HEK293 (cell line): ENCODE data around the gene SRSF2.
A peak's percentile ranks its signal among the peaks of the same experiment; 100 is the strongest.

Source experiments
- BCL11B ChIP-seq: fragments of 450-650 bp; formaldehyde crosslinking; IDR thresholded peaks from 2 replicates; pipeline ENCODE4 v1.5.1; 2016; ENCODE audit warnings: low read depth, missing biosample characterization, missing genetic modification characterization
- KLF1 ChIP-seq: fragments of 450-650 bp; formaldehyde crosslinking; IDR thresholded peaks from 2 replicates; pipeline ENCODE4 v1.5.1; 2016; ENCODE audit warnings: missing biosample characterization, missing genetic modification characterization
- KLF9 ChIP-seq: fragments of 450-650 bp; formaldehyde crosslinking; IDR thresholded peaks from 2 replicates; pipeline ENCODE4 v1.5.1; 2016; ENCODE audit warnings: missing biosample characterization, missing genetic modification characterization, low read depth
- MYNN ChIP-seq: fragments of 450-650 bp; formaldehyde crosslinking; IDR thresholded peaks from 2 replicates; pipeline ENCODE4 v1.5.1; 2016; ENCODE audit warnings: missing biosample characterization, missing genetic modification characterization, borderline replicate concordance
- WT1 ChIP-seq: fragments of 450-650 bp; formaldehyde crosslinking; IDR thresholded peaks from 2 replicates; pipeline ENCODE4 v1.5.1; 2016; ENCODE audit warnings: missing biosample characterization, missing genetic modification characterization
- ZBTB1 ChIP-seq: fragments of 450-650 bp; formaldehyde crosslinking; IDR thresholded peaks from 2 replicates; pipeline ENCODE4 v1.5.1; 2016; ENCODE audit warnings: missing biosample characterization, missing genetic modification characterization
- ZBTB6 ChIP-seq: fragments of 450-650 bp; formaldehyde crosslinking; IDR thresholded peaks from 2 replicates; pipeline ENCODE4 v1.5.1; 2017; ENCODE audit warnings: missing biosample characterization, missing genetic modification characterization
- ZBTB7A ChIP-seq: fragments of 450-650 bp; formaldehyde crosslinking; IDR thresholded peaks from 2 replicates; pipeline ENCODE4 v1.5.1; 2016; ENCODE audit warnings: low read depth, missing biosample characterization, missing genetic modification characterization
- ZIC2 ChIP-seq: fragments of 450-650 bp; formaldehyde crosslinking; IDR thresholded peaks from 2 replicates; pipeline ENCODE4 v1.5.1; 2016; ENCODE audit warnings: missing biosample characterization, missing genetic modification characterization
- ZNF121 ChIP-seq: fragments of 450-650 bp; formaldehyde crosslinking; IDR thresholded peaks from 2 replicates; pipeline ENCODE4 v1.5.1; 2016; ENCODE audit warnings: missing biosample characterization, missing genetic modification characterization
- ZNF155 ChIP-seq: fragments of 450-650 bp; formaldehyde crosslinking; IDR thresholded peaks from 2 replicates; pipeline ENCODE4 v1.5.1; 2016; ENCODE audit warnings: missing biosample characterization, missing genetic modification characterization
- ZNF19 ChIP-seq: fragments of 450-650 bp; formaldehyde crosslinking; IDR thresholded peaks from 2 replicates; pipeline ENCODE4; 2016; ENCODE audit warnings: missing biosample characterization, missing genetic modification characterization, low read depth
- ZNF26 ChIP-seq: fragments of 450-650 bp; formaldehyde crosslinking; IDR thresholded peaks from 2 replicates; pipeline ENCODE4 v1.5.1; 2016; ENCODE audit warnings: missing biosample characterization, missing genetic modification characterization
- ZNF341 ChIP-seq: fragments of 450-650 bp; formaldehyde crosslinking; IDR thresholded peaks from 2 replicates; pipeline ENCODE4; 2016; ENCODE audit warnings: low read depth, missing biosample characterization, missing genetic modification characterization
- ZNF423 ChIP-seq: fragments of 450-650 bp; formaldehyde crosslinking; IDR thresholded peaks from 2 replicates; pipeline ENCODE4 v1.5.1; 2016; ENCODE audit warnings: missing biosample characterization, missing genetic modification characterization
- ZNF449 ChIP-seq: fragments of 450-650 bp; formaldehyde crosslinking; IDR thresholded peaks from 2 replicates; pipeline ENCODE4 v1.5.1; 2017; ENCODE audit warnings: missing biosample characterization, mild to moderate bottlenecking, missing genetic modification characterization, moderate library complexity
- ZNF558 ChIP-seq: fragments of 450-650 bp; formaldehyde crosslinking; IDR thresholded peaks from 2 replicates; pipeline ENCODE4 v1.5.1; 2016; ENCODE audit warnings: missing biosample characterization, missing genetic modification characterization
- ZNF561 ChIP-seq: fragments of 450-650 bp; IDR thresholded peaks from 2 replicates; pipeline ENCODE4 v1.5.1; 2018; ENCODE audit warnings: missing biosample characterization, missing genetic modification characterization, borderline replicate concordance
- ZNF580 ChIP-seq: fragments of 450-650 bp; formaldehyde crosslinking; IDR thresholded peaks from 2 replicates; pipeline ENCODE4 v1.5.1; 2016; ENCODE audit warnings: missing biosample characterization, missing genetic modification characterization
- ZNF610 ChIP-seq: fragments of 450-650 bp; formaldehyde crosslinking; IDR thresholded peaks from 2 replicates; pipeline ENCODE4 v1.5.1; 2016; ENCODE audit warnings: missing biosample characterization, missing genetic modification characterization, borderline replicate concordance
- ZNF660 ChIP-seq: fragments of 450-650 bp; IDR thresholded peaks from 2 replicates; pipeline ENCODE4 v1.5.1; 2018; ENCODE audit warnings: missing biosample characterization, mild to moderate bottlenecking, missing genetic modification characterization
- ZNF692 ChIP-seq: fragments of 450-650 bp; formaldehyde crosslinking; IDR thresholded peaks from 2 replicates; pipeline ENCODE4 v1.5.1; 2016; ENCODE audit warnings: missing biosample characterization, missing genetic modification characterization
- ZNF701 ChIP-seq: fragments of 450-650 bp; formaldehyde crosslinking; IDR thresholded peaks from 2 replicates; pipeline ENCODE4 v1.5.1; 2016; ENCODE audit warnings: missing biosample characterization, missing genetic modification characterization
- ZNF707 ChIP-seq: fragments of 450-650 bp; formaldehyde crosslinking; IDR thresholded peaks from 2 replicates; pipeline ENCODE4 v1.5.1; 2016; ENCODE audit warnings: missing biosample characterization, missing genetic modification characterization
- ZNF843 ChIP-seq: fragments of 450-650 bp; formaldehyde crosslinking; IDR thresholded peaks from 2 replicates; pipeline ENCODE4 v1.5.1; 2016; ENCODE audit warnings: missing biosample characterization, missing genetic modification characterization
- ZSCAN30 ChIP-seq: fragments of 450-650 bp; IDR thresholded peaks from 2 replicates; pipeline ENCODE4 v1.5.1; 2018; ENCODE audit warnings: missing biosample characterization, mild to moderate bottlenecking, missing genetic modification characterization, moderate library complexity
- TF ChIP-seq, protein P1 (sequence below): fragments of 450-650 bp; formaldehyde crosslinking; IDR thresholded peaks from 2 replicates; pipeline ENCODE4 v1.5.1; 2016; ENCODE audit warnings: missing biosample characterization, missing genetic modification characterization
- TF ChIP-seq, protein P2 (sequence below): fragments of 450-650 bp; formaldehyde crosslinking; IDR thresholded peaks from 2 replicates; pipeline ENCODE4 v1.5.1; 2016; ENCODE audit warnings: missing biosample characterization, missing genetic modification characterization
- TF ChIP-seq, protein P3 (sequence below): fragments of 450-650 bp; formaldehyde crosslinking; IDR thresholded peaks from 2 replicates; pipeline ENCODE4 v1.5.1; 2016; ENCODE audit warnings: missing biosample characterization, missing genetic modification characterization

Gene SRSF2

GRCh38 chr17:76726231-76726775, 10.8 kb downstream of the SRSF2 start, which contains the start of gene JMJD6 (continued):
- no peak for TF ChIP-seq ZNF558
- no peak; the same call in 1 of the 2 replicates for TF ChIP-seq ZNF449 (tag by site-specific recombination)
- TF ChIP-seq ZNF423, result peak; percentile 14; the same call in 1 of the 2 replicates
- peak; percentile 21; the same call in 1 of the 2 replicates for TF ChIP-seq ZNF843
- peak; percentile 55; the same call in 1 of the 2 replicates for TF ChIP-seq ZNF121 (tag by site-specific recombination)
- TF ChIP-seq, protein P1, sequence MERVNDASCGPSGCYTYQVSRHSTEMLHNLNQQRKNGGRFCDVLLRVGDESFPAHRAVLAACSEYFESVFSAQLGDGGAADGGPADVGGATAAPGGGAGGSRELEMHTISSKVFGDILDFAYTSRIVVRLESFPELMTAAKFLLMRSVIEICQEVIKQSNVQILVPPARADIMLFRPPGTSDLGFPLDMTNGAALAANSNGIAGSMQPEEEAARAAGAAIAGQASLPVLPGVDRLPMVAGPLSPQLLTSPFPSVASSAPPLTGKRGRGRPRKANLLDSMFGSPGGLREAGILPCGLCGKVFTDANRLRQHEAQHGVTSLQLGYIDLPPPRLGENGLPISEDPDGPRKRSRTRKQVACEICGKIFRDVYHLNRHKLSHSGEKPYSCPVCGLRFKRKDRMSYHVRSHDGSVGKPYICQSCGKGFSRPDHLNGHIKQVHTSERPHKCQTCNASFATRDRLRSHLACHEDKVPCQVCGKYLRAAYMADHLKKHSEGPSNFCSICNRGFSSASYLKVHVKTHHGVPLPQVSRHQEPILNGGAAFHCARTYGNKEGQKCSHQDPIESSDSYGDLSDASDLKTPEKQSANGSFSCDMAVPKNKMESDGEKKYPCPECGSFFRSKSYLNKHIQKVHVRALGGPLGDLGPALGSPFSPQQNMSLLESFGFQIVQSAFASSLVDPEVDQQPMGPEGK (tag by site-specific recombination), result peak; percentile 84
- peak; percentile 10; the same call in 1 of the 2 replicates for TF ChIP-seq MYNN (tag by site-specific recombination)
- TF ChIP-seq ZSCAN30 (tag by site-specific recombination), result peak; percentile 36; the same call in 1 of the 2 replicates
- 0 out of 2 replicates have a peak, but pooled peaks have one; percentile 32 for TF ChIP-seq BCL11B (tag by site-specific recombination)
- TF ChIP-seq WT1, result peak; percentile 90
- no peak for TF ChIP-seq ZNF19 (tag by site-specific recombination)
- TF ChIP-seq KLF1 (tag by site-specific recombination), result peak; percentile 86
- no peak for TF ChIP-seq ZNF707 (tag by site-specific recombination)
- TF ChIP-seq ZNF660 (tag by site-specific recombination), result peak; percentile 25
- peak; percentile 28 for TF ChIP-seq ZIC2 (tag by site-specific recombination)
- TF ChIP-seq, protein P2, sequence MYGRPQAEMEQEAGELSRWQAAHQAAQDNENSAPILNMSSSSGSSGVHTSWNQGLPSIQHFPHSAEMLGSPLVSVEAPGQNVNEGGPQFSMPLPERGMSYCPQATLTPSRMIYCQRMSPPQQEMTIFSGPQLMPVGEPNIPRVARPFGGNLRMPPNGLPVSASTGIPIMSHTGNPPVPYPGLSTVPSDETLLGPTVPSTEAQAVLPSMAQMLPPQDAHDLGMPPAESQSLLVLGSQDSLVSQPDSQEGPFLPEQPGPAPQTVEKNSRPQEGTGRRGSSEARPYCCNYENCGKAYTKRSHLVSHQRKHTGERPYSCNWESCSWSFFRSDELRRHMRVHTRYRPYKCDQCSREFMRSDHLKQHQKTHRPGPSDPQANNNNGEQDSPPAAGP (tag by site-specific recombination), result peak; percentile 45; the same call in 1 of the 2 replicates
- TF ChIP-seq ZNF692 (tag by site-specific recombination), result 0 out of 2 replicates have a peak, but pooled peaks have one; percentile 14
- TF ChIP-seq ZBTB1 (tag by site-specific recombination), result 0 out of 2 replicates have a peak, but pooled peaks have one; percentile 23
- TF ChIP-seq, protein P3, sequence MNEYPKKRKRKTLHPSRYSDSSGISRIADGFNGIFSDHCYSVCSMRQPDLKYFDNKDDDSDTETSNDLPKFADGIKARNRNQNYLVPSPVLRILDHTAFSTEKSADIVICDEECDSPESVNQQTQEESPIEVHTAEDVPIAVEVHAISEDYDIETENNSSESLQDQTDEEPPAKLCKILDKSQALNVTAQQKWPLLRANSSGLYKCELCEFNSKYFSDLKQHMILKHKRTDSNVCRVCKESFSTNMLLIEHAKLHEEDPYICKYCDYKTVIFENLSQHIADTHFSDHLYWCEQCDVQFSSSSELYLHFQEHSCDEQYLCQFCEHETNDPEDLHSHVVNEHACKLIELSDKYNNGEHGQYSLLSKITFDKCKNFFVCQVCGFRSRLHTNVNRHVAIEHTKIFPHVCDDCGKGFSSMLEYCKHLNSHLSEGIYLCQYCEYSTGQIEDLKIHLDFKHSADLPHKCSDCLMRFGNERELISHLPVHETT (tag by site-specific recombination), result 0 out of 2 replicates have a peak, but pooled peaks have one; percentile 16
- peak; percentile 68 for TF ChIP-seq KLF9 (tag by site-specific recombination)
- TF ChIP-seq ZNF155, result no peak
- peak; percentile 77 for TF ChIP-seq ZNF341 (tag by site-specific recombination)
- no peak; the same call in 1 of the 2 replicates for TF ChIP-seq ZBTB6 (tag by site-specific recombination)
- no peak for TF ChIP-seq ZNF26 (tag by site-specific recombination)
- TF ChIP-seq ZNF580, result no peak
- peak; percentile 61; the same call in 1 of the 2 replicates for TF ChIP-seq ZNF561 (tag by site-specific recombination)
- no peak for TF ChIP-seq ZNF701 (tag by site-specific recombination)
- no peak for TF ChIP-seq ZBTB7A (tag by site-specific recombination)
- TF ChIP-seq ZNF610, result 0 out of 2 replicates have a peak, but pooled peaks have one; percentile 58
